Memory B cell (primary cell): ENCODE data around the gene SLC52A3.

Source experiments
- ATAC-seq: fragments of 150-1000 bp; cut with Tn5 transposase; 2 replicates; pipeline ENCODE4 v1.10.0; 2021; ENCODE audit warnings: low read depth, mild to moderate bottlenecking, moderate library complexity
- DNase-seq, 2 donors: peaks; one replicate each; pipeline ENCODE4 v3.0.0; 2022; ENCODE audit warnings: low spot score in 2 of 2
- H3K27ac Mint-ChIP-seq: one replicate; pipeline ENCODE4 v1.8.0; 2022; ENCODE audit warnings: mild to moderate bottlenecking, moderate library complexity, mixed read lengths
- H3K27me3 Mint-ChIP-seq: one replicate; pipeline ENCODE4 v1.8.0; 2022; ENCODE audit warnings: mixed read lengths
- H3K36me3 Mint-ChIP-seq: one replicate; pipeline ENCODE4 v1.8.0; 2022; ENCODE audit warnings: mild to moderate bottlenecking, mixed read lengths
- H3K4me1 Mint-ChIP-seq: one replicate; pipeline ENCODE4 v1.8.0; 2022; ENCODE audit warnings: mixed read lengths
- H3K4me3 Mint-ChIP-seq: one replicate; pipeline ENCODE4 v1.8.0; 2022; ENCODE audit warnings: mild to moderate bottlenecking, moderate library complexity, mixed read lengths
- H3K9me3 Mint-ChIP-seq: one replicate; pipeline ENCODE4 v1.8.0; 2022; ENCODE audit warnings: mixed read lengths

SLC52A3 gene

GRCh38 chr20:711576-711975 lies 56.7 kb downstream of the SLC52A3 start:
- H3K9me3 Mint-ChIP-seq, result peaks cover 11% of the 10 kb centered on the region
- H3K36me3 Mint-ChIP-seq, result no peaks in the 10 kb centered on the region
- ATAC-seq (no peak), DNase-seq (no peak)
- peaks cover 2% of the 10 kb centered on the region for H3K4me1 Mint-ChIP-seq
- no peak overlapping the region for H3K27ac Mint-ChIP-seq
- H3K4me3 Mint-ChIP-seq, result no peak overlapping the region
- H3K27me3 Mint-ChIP-seq, result peaks cover 19% of the 10 kb centered on the region

GRCh38 chr20:710780-711450 lies 57.4 kb downstream of the SLC52A3 start:
- Mint-ChIP-seq H3K27ac (no peak overlapping the region), H3K4me3 (no peak overlapping the region), H3K36me3 (no peaks in the 10 kb centered on the region), H3K4me1 (peaks cover 2% of the 10 kb centered on the region), H3K27me3 (peaks cover 21% of the 10 kb centered on the region), H3K9me3 (peaks cover 11% of the 10 kb centered on the region)
- DNase-seq (no peak), ATAC-seq (no peak)
